H9 (cell line): ENCODE data around the gene TMEM127. TPM values are rescaled to one million over a fixed set of nuclear protein-coding genes. Genes with fewer than 3 reads are reported as not detected.

ENCODE experiments used
- DNase-seq: peaks from one replicate; pipeline ENCODE4 v3.0.0-alpha.2; 2017
- H2AFZ ChIP-seq: one replicate; pipeline ENCODE4 v1.6.1; 2013; ENCODE audit warnings: mild to moderate bottlenecking, low read length, control low read depth, moderate library complexity
- H2AK5ac ChIP-seq: 2 replicates; pipeline ENCODE4 v1.6.1; 2013; ENCODE audit warnings: low read length, control low read depth, mixed read lengths; ENCODE audit not compliant: insufficient read length
- H2BK120ac ChIP-seq: one replicate; pipeline ENCODE4 v1.6.1; 2013; ENCODE audit warnings: low read depth, mild to moderate bottlenecking, low read length, control low read depth, inconsistent platforms; ENCODE audit not compliant: poor library complexity, severe bottlenecking
- H2BK12ac ChIP-seq: 2 replicates; pipeline ENCODE4 v1.6.1; 2013; ENCODE audit warnings: low read length, control low read depth, mixed read lengths, low read depth; ENCODE audit not compliant: insufficient read length
- H2BK15ac ChIP-seq: 2 replicates; pipeline ENCODE4 v1.6.1; 2013; ENCODE audit warnings: low read depth, low read length, control low read depth
- H2BK20ac ChIP-seq: one replicate; pipeline ENCODE4 v1.6.1; 2013; ENCODE audit warnings: low read depth, mild to moderate bottlenecking, low read length, control low read depth, inconsistent platforms; ENCODE audit not compliant: poor library complexity, severe bottlenecking
- H2BK5ac ChIP-seq: 2 replicates; pipeline ENCODE4 v1.6.1; 2013; ENCODE audit warnings: low read length, control low read depth, mixed read lengths; ENCODE audit not compliant: insufficient read length
- H3K14ac ChIP-seq: 2 replicates; pipeline ENCODE4 v1.6.1; 2013; ENCODE audit warnings: low read length, control low read depth; ENCODE audit not compliant: insufficient read depth
- H3K18ac ChIP-seq: 2 replicates; pipeline ENCODE4 v1.6.1; 2013; ENCODE audit warnings: low read depth, mild to moderate bottlenecking, mixed read lengths, low read length, control low read depth; ENCODE audit not compliant: insufficient read length
- H3K23ac ChIP-seq: 2 replicates; pipeline ENCODE4 v1.6.1; 2013; ENCODE audit warnings: low read length, control low read depth, mixed read lengths, low read depth; ENCODE audit not compliant: insufficient read length
- H3K23me2 ChIP-seq: 2 replicates; pipeline ENCODE4 v1.6.1; 2013; ENCODE audit warnings: low read depth, mild to moderate bottlenecking, mixed read lengths, low read length, control low read depth; ENCODE audit not compliant: insufficient read length, poor library complexity, severe bottlenecking
- H3K27ac ChIP-seq: 2 replicates; pipeline ENCODE4 v1.5.1; 2013; ENCODE audit warnings: low read length, control low read depth, mixed read lengths, low read depth; ENCODE audit not compliant: insufficient read length
- H3K27me3 ChIP-seq: 2 replicates; pipeline ENCODE4 v1.6.1; 2013; ENCODE audit warnings: low read length, control low read depth, inconsistent platforms; ENCODE audit not compliant: insufficient read depth
- H3K4ac ChIP-seq: 2 replicates; pipeline ENCODE4 v1.6.1; 2013; ENCODE audit warnings: low read depth, mild to moderate bottlenecking, control low read depth, inconsistent platforms, low read length, moderate library complexity
- H3K4me1 ChIP-seq: 2 replicates; pipeline ENCODE4 v1.6.1; 2013; ENCODE audit warnings: low read length, control low read depth, inconsistent platforms; ENCODE audit not compliant: insufficient read depth
- H3K4me2 ChIP-seq: 2 replicates; pipeline ENCODE4 v1.6.1; 2013; ENCODE audit warnings: low read length, control low read depth, mixed read lengths; ENCODE audit not compliant: insufficient read length, insufficient read depth
- H3K56ac ChIP-seq: 2 replicates; pipeline ENCODE4 v1.6.1; 2013; ENCODE audit warnings: low read depth, mild to moderate bottlenecking, mixed read lengths, low read length, control low read depth; ENCODE audit not compliant: insufficient read length
- H3K79me1 ChIP-seq: 2 replicates; pipeline ENCODE4 v1.6.1; 2013; ENCODE audit warnings: low read depth, mild to moderate bottlenecking, moderate library complexity, low read length, control low read depth, inconsistent platforms; ENCODE audit not compliant: insufficient read depth, poor library complexity, severe bottlenecking
- H3K79me2 ChIP-seq: 2 replicates; pipeline ENCODE4 v1.6.1; 2013; ENCODE audit warnings: low read length, control low read depth, inconsistent platforms; ENCODE audit not compliant: insufficient read depth
- H3K9ac ChIP-seq: 2 replicates; pipeline ENCODE4 v1.6.1; 2013; ENCODE audit warnings: low read length, control low read depth, mixed read lengths; ENCODE audit not compliant: insufficient read length; ENCODE audit errors: extremely low read depth
- H3K9me3 ChIP-seq: one replicate; pipeline ENCODE4 v1.6.1; 2013; ENCODE audit warnings: low read depth, low read length, inconsistent platforms; ENCODE audit not compliant: control insufficient read depth
- H3T11ph ChIP-seq: one replicate; pipeline ENCODE4 v1.6.1; 2013; ENCODE audit warnings: mild to moderate bottlenecking, low read length, control low read depth, inconsistent platforms
- H4K20me1 ChIP-seq: one replicate; pipeline ENCODE4 v1.6.1; 2013; ENCODE audit not compliant: control insufficient read depth, insufficient read length, insufficient read depth
- H4K5ac ChIP-seq: 2 replicates; pipeline ENCODE4 v1.6.1; 2013; ENCODE audit warnings: low read depth, mild to moderate bottlenecking, mixed read lengths, low read length, control low read depth; ENCODE audit not compliant: insufficient read length
- H4K8ac ChIP-seq: replicated peaks from 2 replicates; pipeline ENCODE4 v1.6.1; 2013; ENCODE audit warnings: low read length, control low read depth, mixed read lengths, low read depth; ENCODE audit not compliant: insufficient read length
- H4K91ac ChIP-seq: 2 replicates; pipeline ENCODE4 v1.6.1; 2013; ENCODE audit warnings: low read depth, mild to moderate bottlenecking, moderate library complexity, mixed read lengths, low read length, control low read depth; ENCODE audit not compliant: insufficient read length
- H3K27ac Mint-ChIP-seq, 3 experiments: 2 replicates in 2 of 3; 3 replicates in 1 of 3; pipeline ENCODE4 v1.8.0; 2020 to 2021; ENCODE audit warnings: mixed read lengths in 3 of 3, mild to moderate bottlenecking in 1 of 3, moderate library complexity in 1 of 3
- H3K27me3 Mint-ChIP-seq: 2 replicates; pipeline ENCODE4 v1.8.0; 2021; ENCODE audit warnings: low read depth, mild to moderate bottlenecking, moderate library complexity, mixed read lengths
- H3K36me3 Mint-ChIP-seq, 3 experiments: 2 replicates in 2 of 3; 3 replicates in 1 of 3; pipeline ENCODE4 v1.8.0; 2020 to 2021; ENCODE audit warnings: low read depth in 3 of 3, mixed read lengths in 3 of 3; ENCODE audit not compliant: insufficient read depth in 1 of 3
- H3K4me1 Mint-ChIP-seq, 2 experiments: 2 replicates each; pipeline ENCODE4 v1.8.0; 2020; ENCODE audit warnings: mixed read lengths in 2 of 2
- H3K4me3 Mint-ChIP-seq, 2 experiments: 2 replicates in 1 of 2; 3 replicates in 1 of 2; pipeline ENCODE4 v1.8.0; 2020 to 2021; ENCODE audit warnings: mild to moderate bottlenecking in 2 of 2, mixed read lengths in 2 of 2, moderate library complexity in 1 of 2
- H3K9me3 Mint-ChIP-seq, 2 experiments: 2 replicates in 1 of 2; 3 replicates in 1 of 2; pipeline ENCODE4 v1.8.0; 2020; ENCODE audit warnings: mild to moderate bottlenecking in 2 of 2, mixed read lengths in 2 of 2, moderate library complexity in 1 of 2
- CTCF ChIP-seq: fragments of 200-600 bp; sonication (generic); conservative IDR thresholded peaks from 3 replicates; pipeline ENCODE4 v1.8.0; 2021; ENCODE audit warnings: antibody characterized with exemption, mild to moderate bottlenecking
- WGBS: extraction: QIAGEN DNeasy Blood & Tissue Kit; methylation state at CpG from one replicate; pipeline ENCODE4 v1.1.7; 2013; ENCODE audit warnings: missing lambda C conversion rate, low lambda C conversion rate, mixed read lengths; ENCODE audit not compliant: insufficient read length; ENCODE audit errors: extremely low coverage; 5-methylcytosine and 5-hydroxymethylcytosine counted together
- total RNA-seq: library from RNA; stranded (reverse); gene quantifications from 2 replicates; pipeline ENCODE4 v1.2.1, GENCODE V29; 2021

Gene TMEM127
- total RNA-seq, 1 experiment from 2014 or later: 30.1 TPM

GRCh38 chr2:96315005-96315399 lies 49.2 kb upstream of the TMEM127 start:
- no peaks in the 10 kb centered on the region for H3K79me2 ChIP-seq
- no peak overlapping the region for H2AFZ ChIP-seq
- Mint-ChIP-seq H3K4me3 (no peak overlapping the region), H3K27ac (no peak overlapping the region), H3K36me3 (no peaks in the 10 kb centered on the region; a peak in 1 of 7 replicates), H3K27me3 (peaks cover 39% of the 10 kb centered on the region), H3K9me3 (no peaks in the 10 kb centered on the region), H3K4me1 (peaks cover 3 to 4% of the 10 kb centered on the region in 2 experiments; a peak in 1 of 4 replicates)
- H4K8ac ChIP-seq: no peak overlapping the region
- no peak overlapping the region for H3K27ac ChIP-seq
- no peak overlapping the region for H2BK15ac ChIP-seq
- H2BK12ac ChIP-seq: peak overlapping the region; percentile 50
- no peak overlapping the region for H3K4ac ChIP-seq
- H2AK5ac ChIP-seq: no peak overlapping the region
- DNase-seq: no peak
- H4K5ac ChIP-seq: no peak overlapping the region
- no peak overlapping the region for H3K4me2 ChIP-seq
- no peak overlapping the region for H3K18ac ChIP-seq
- no CpG with 5 or more reads among the region's 3 CpGs for WGBS
- no peaks in the 10 kb centered on the region for H3K79me1 ChIP-seq
- H3T11ph ChIP-seq: no peak overlapping the region
- no peak overlapping the region for H4K91ac ChIP-seq
- H2BK5ac ChIP-seq: no peak overlapping the region
- H3K23me2 ChIP-seq: no peaks in the 10 kb centered on the region
- H2BK20ac ChIP-seq: no peak overlapping the region
- H4K20me1 ChIP-seq: no peaks in the 10 kb centered on the region
- no peak overlapping the region for H3K56ac ChIP-seq
- H3K27me3 ChIP-seq: no peaks in the 10 kb centered on the region; the same call in 1 of the 2 replicates
- H3K9ac ChIP-seq: no peak overlapping the region
- H2BK120ac ChIP-seq: no peak overlapping the region
- TF ChIP-seq CTCF: no peak
- H3K23ac ChIP-seq: no peak overlapping the region
- H3K9me3 ChIP-seq: no peaks in the 10 kb centered on the region
- H3K4me1 ChIP-seq: no peaks in the 10 kb centered on the region
- no peak overlapping the region for H3K14ac ChIP-seq
